Endothelial cell (in vitro differentiated cells): ENCODE measurements around the gene CC2D2A. TPM values are rescaled to one million over a fixed set of nuclear protein-coding genes. Genes with fewer than 3 reads are reported as not detected.

Experiments
- DNase-seq: peaks from one replicate; pipeline ENCODE4 v3.0.0; 2021; ENCODE audit warnings: low spot score
- H3K27ac Mint-ChIP-seq: one replicate; pipeline ENCODE4 v1.8.0; 2021; ENCODE audit warnings: mixed read lengths, inconsistent platforms; ENCODE audit not compliant: unreplicated experiment
- H3K27me3 Mint-ChIP-seq: one replicate; pipeline ENCODE4 v1.8.0; 2021; ENCODE audit warnings: mild to moderate bottlenecking, moderate library complexity, mixed read lengths, inconsistent platforms; ENCODE audit not compliant: unreplicated experiment
- H3K36me3 Mint-ChIP-seq: one replicate; pipeline ENCODE4 v1.8.0; 2021; ENCODE audit warnings: mild to moderate bottlenecking, low read depth, mixed read lengths, inconsistent platforms; ENCODE audit not compliant: unreplicated experiment
- H3K4me1 Mint-ChIP-seq: one replicate; pipeline ENCODE4 v1.8.0; 2021; ENCODE audit warnings: mild to moderate bottlenecking, mixed read lengths, inconsistent platforms; ENCODE audit not compliant: unreplicated experiment
- H3K4me3 Mint-ChIP-seq: one replicate; pipeline ENCODE4 v1.8.0; 2021; ENCODE audit warnings: mild to moderate bottlenecking, mixed read lengths, inconsistent platforms; ENCODE audit not compliant: unreplicated experiment
- H3K9me3 Mint-ChIP-seq: one replicate; pipeline ENCODE4 v1.8.0; 2021; ENCODE audit warnings: mixed read lengths, inconsistent platforms; ENCODE audit not compliant: unreplicated experiment
- CTCF ChIP-seq: fragments of 200-600 bp; sonication (generic); IDR thresholded peaks from one replicate; pipeline ENCODE4 v1.5.0; 2021; ENCODE audit warnings: antibody characterized with exemption; ENCODE audit not compliant: unreplicated experiment
- long read RNA-seq: library from polyadenylated mRNA; unstranded; transcript quantifications from one replicate; pipeline ENCODE4 v2.0.0, GENCODE V29; 2020; ENCODE audit not compliant: unreplicated experiment
- total RNA-seq: library from RNA; stranded (reverse); fragmentation: NEBNext Ultra II Directional; extraction: Animal tissue kit (Norgen Biotek cat#: 25700); gene quantifications from one replicate; pipeline ENCODE4 v1.2.1, GENCODE V29; 2021; ENCODE audit not compliant: unreplicated experiment

CC2D2A gene
- 43.0 TPM for total RNA-seq
- long read RNA-seq, transcript CC2D2A-216 (5 exons, 1,474 nt) = major isoform, 5 of 14 reads
- long read RNA-seq, partial matches to known transcripts = 6 of 14 reads
- long read RNA-seq, other reads (novel, unspliced or antisense) = 0 of 14 reads

GRCh38 chr4:15469402-15470127 is at the start of gene CC2D2A:
TSS of gene CC2D2A (plus strand) at chr4:15469882. CDS start at chr4:15475933, 6,051 bp downstream.
- Mint-ChIP-seq H3K27me3 (no peaks in the 10 kb centered on the region), H3K4me1 (peaks cover 33% of the 10 kb centered on the region), H3K9me3 (no peaks in the 10 kb centered on the region), H3K27ac (peak within 1 kb of the TSS; percentile 100), H3K4me3 (peak within 1 kb of the TSS; percentile 95), H3K36me3 (no peaks in the 10 kb centered on the region)
- no peak for TF ChIP-seq CTCF
- DNase-seq = peak; percentile 37

- no peak for DNase-seq
- Mint-ChIP-seq H3K4me3 (no peak overlapping the region), H3K27me3 (no peaks in the 10 kb centered on the region), H3K9me3 (no peaks in the 10 kb centered on the region), H3K4me1 (peaks cover 5% of the 10 kb centered on the region), H3K27ac (no peak overlapping the region), H3K36me3 (no peaks in the 10 kb centered on the region)
- TF ChIP-seq CTCF = no peak
Measured at GRCh38 chr4:15420642-15421041, 49.0 kb upstream of the CC2D2A start.

- H3K36me3 Mint-ChIP-seq = no peaks in the 10 kb centered on the region
- no peak for TF ChIP-seq CTCF
- no peaks in the 10 kb centered on the region for H3K27me3 Mint-ChIP-seq
- H3K4me3 Mint-ChIP-seq = no peak overlapping the region
- H3K27ac Mint-ChIP-seq = no peak overlapping the region
- DNase-seq = no peak
- peaks cover 5% of the 10 kb centered on the region for H3K4me1 Mint-ChIP-seq
- no peaks in the 10 kb centered on the region for H3K9me3 Mint-ChIP-seq
Measured at GRCh38 chr4:15423285-15423711, 46.4 kb upstream of the CC2D2A start.

GRCh38 chr4:15425520-15425919 is 44.2 kb upstream of the CC2D2A start:
- Mint-ChIP-seq H3K9me3 (no peaks in the 10 kb centered on the region), H3K4me1 (peaks cover 6% of the 10 kb centered on the region), H3K27me3 (no peaks in the 10 kb centered on the region), H3K36me3 (no peaks in the 10 kb centered on the region), H3K27ac (no peak overlapping the region), H3K4me3 (no peak overlapping the region)
- TF ChIP-seq CTCF = no peak
- DNase-seq = no peak

GRCh38 chr4:15427161-15427560 is 42.5 kb upstream of the CC2D2A start:
- H3K9me3 Mint-ChIP-seq = no peaks in the 10 kb centered on the region
- DNase-seq = no peak
- H3K36me3 Mint-ChIP-seq = no peaks in the 10 kb centered on the region
- H3K27ac Mint-ChIP-seq = no peak overlapping the region
- H3K27me3 Mint-ChIP-seq = no peaks in the 10 kb centered on the region
- TF ChIP-seq CTCF = no peak
- no peak overlapping the region for H3K4me3 Mint-ChIP-seq
- H3K4me1 Mint-ChIP-seq = peaks cover 6% of the 10 kb centered on the region
